ENCODE results near the gene CYB561D2.

Gene CYB561D2

GRCh38 chr3:50318615-50319014, 32.0 kb upstream of the CYB561D2 start:
- Histone ChIP-seq H3K27me3 (ENCODE audit: low read depth, low read length) (no peaks in the 10 kb centered on the region), H3K27ac (ENCODE audit: low read length) (no peak overlapping the region), H3K9me3 (ENCODE audit: control insufficient read depth in 1 of 2, low read length in 2 of 2) (no peaks in the 10 kb centered on the region), H3K4me1 (ENCODE audit: control insufficient read depth in 1 of 2, insufficient read depth in 2 of 2, low read length in 2 of 2) (peaks cover 19 to 51% of the 10 kb centered on the region in 2 donors), H3K4me3 (ENCODE audit: low read depth in 1 of 2, low read length in 2 of 2) (peak overlapping the region; percentile 30 to 87), H3K36me3 (ENCODE audit: control insufficient read depth in 1 of 2, insufficient read depth in 2 of 2, low read length in 2 of 2) (peaks cover 14 to 17% of the 10 kb centered on the region in 2 donors)

DNA sequence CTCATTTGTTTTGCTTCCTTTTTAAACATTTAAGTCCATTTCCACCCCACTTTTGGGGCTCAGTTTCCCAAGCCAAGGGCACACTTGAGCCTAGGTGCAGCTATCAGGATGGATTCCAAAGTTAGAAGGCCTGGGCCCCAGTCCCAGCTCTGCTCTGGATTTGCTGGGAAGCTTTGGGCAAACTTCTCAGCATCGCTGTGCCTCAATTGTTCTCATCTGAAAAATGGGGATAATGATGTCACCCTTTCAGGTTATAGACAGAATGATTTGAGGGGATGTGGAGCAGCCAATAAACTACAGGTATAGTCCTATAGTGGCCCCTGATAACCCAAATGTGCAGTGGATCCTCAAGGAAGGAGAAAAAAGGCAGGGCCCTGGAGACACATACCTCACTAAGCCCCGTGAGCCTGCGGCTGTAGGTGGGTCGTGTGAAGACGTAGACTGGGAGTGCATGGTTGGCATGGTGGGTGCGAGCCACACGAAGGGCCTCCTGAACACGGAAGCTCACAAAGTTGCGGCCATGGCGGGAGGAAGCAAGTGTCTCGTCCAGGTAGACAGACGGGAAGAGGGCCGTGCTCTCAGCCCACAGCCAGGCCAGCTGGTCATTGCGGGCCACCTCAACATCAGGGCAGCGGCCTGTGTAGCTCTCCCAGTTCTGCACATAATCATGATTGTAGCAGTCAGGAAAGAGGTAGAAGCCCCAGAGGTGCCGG, 31.3 kb upstream of the CYB561D2 start:
- Histone ChIP-seq H3K9me3 (ENCODE audit: control insufficient read depth in 1 of 2, low read length in 2 of 2) (no peaks in the 10 kb centered on the region), H3K27me3 (ENCODE audit: low read depth, low read length) (no peaks in the 10 kb centered on the region), H3K36me3 (ENCODE audit: control insufficient read depth in 1 of 2, insufficient read depth in 2 of 2, low read length in 2 of 2) (peaks cover 14 to 17% of the 10 kb centered on the region in 2 donors), H3K27ac (ENCODE audit: low read length) (no peak overlapping the region), H3K4me1 (ENCODE audit: control insufficient read depth in 1 of 2, insufficient read depth in 2 of 2, low read length in 2 of 2) (peaks cover 21 to 58% of the 10 kb centered on the region in 2 donors), H3K4me3 (ENCODE audit: low read depth in 1 of 2, low read length in 2 of 2) (peak overlapping the region; percentile 30 to 87)

DNA sequence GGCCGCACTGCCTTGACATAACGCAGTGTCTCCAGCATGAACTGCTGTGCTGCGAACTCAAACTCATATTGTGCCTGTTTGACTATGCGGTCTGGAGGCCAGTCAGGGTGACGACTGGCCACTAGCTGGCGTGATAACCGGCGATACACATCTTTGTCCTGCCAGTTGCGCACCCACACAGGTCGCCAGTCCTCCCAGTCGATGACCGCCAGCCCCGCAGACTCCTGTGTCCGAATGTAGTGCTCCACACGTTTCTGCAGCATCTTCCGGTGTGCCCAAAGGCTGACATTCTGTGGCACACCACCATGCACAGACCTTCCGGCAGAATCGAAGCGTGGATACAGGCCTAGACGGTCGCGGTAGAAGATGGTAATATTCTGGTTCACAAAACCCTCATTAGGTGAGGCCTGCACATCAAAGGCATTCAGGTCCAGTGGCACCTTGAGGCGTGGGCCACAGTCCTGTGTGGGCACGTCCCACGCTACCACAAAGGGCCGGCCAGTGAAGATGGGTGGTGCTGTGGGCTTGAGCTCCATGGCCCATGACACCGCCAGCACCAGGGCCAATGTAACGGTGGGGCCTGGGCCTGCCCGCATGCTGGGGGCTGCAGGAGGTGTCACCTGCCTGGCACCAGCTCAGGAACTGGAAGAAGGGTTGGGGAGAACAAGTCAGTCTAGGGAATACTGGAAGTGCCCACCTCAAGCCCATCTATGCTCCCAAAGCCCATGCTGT, 30.6 kb upstream of the CYB561D2 start:
- Histone ChIP-seq H3K9me3 (ENCODE audit: control insufficient read depth in 1 of 2, low read length in 2 of 2) (no peaks in the 10 kb centered on the region), H3K4me3 (ENCODE audit: low read depth in 1 of 2, low read length in 2 of 2) (peak overlapping the region; percentile 87 to 95), H3K27me3 (ENCODE audit: low read depth, low read length) (no peaks in the 10 kb centered on the region), H3K36me3 (ENCODE audit: control insufficient read depth in 1 of 2, insufficient read depth in 2 of 2, low read length in 2 of 2) (peaks cover 16 to 17% of the 10 kb centered on the region in 2 donors), H3K4me1 (ENCODE audit: control insufficient read depth in 1 of 2, insufficient read depth in 2 of 2, low read length in 2 of 2) (peaks cover 23 to 65% of the 10 kb centered on the region in 2 donors), H3K27ac (ENCODE audit: low read length) (peak overlapping the region; percentile 91)

DNA sequence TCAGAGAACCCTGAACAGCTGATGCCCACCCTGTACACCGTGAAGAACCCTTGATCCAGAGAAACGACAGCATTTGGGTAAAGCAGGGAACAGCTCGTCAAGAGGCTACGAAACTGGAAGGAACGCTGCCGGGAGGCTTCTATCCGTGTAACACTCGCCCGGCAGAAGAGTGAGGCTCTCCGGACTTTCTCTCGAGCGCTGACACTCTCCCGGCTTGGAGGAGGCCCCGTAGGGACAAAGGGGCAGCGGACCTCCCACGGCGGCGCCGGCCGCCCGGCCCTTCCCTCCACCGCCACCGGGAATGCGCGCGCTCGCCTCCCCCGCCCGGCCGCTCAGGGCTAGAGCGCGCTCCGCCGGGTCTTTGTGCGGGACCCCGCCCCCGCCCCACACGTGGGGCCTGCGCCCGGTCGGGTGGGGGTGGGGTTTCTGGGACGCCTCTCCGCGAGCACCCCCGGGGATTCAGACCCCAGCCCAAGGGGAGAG, 29.8 kb upstream of the CYB561D2 start:
- peaks cover 23 to 66% of the 10 kb centered on the region in 2 donors for H3K4me1 ChIP-seq (ENCODE audit: control insufficient read depth in 1 of 2, insufficient read depth in 2 of 2, low read length in 2 of 2)
- no peaks in the 10 kb centered on the region for H3K9me3 ChIP-seq (ENCODE audit: control insufficient read depth in 1 of 2, low read length in 2 of 2)
- H3K36me3 ChIP-seq (ENCODE audit: control insufficient read depth in 1 of 2, insufficient read depth in 2 of 2, low read length in 2 of 2), result peaks cover 14 to 21% of the 10 kb centered on the region in 2 donors
- peak overlapping the region; percentile 87 to 95 for H3K4me3 ChIP-seq (ENCODE audit: low read depth in 1 of 2, low read length in 2 of 2)
- H3K27me3 ChIP-seq (ENCODE audit: low read depth, low read length), result no peaks in the 10 kb centered on the region
- peak overlapping the region; percentile 91 for H3K27ac ChIP-seq (ENCODE audit: low read length)

DNA sequence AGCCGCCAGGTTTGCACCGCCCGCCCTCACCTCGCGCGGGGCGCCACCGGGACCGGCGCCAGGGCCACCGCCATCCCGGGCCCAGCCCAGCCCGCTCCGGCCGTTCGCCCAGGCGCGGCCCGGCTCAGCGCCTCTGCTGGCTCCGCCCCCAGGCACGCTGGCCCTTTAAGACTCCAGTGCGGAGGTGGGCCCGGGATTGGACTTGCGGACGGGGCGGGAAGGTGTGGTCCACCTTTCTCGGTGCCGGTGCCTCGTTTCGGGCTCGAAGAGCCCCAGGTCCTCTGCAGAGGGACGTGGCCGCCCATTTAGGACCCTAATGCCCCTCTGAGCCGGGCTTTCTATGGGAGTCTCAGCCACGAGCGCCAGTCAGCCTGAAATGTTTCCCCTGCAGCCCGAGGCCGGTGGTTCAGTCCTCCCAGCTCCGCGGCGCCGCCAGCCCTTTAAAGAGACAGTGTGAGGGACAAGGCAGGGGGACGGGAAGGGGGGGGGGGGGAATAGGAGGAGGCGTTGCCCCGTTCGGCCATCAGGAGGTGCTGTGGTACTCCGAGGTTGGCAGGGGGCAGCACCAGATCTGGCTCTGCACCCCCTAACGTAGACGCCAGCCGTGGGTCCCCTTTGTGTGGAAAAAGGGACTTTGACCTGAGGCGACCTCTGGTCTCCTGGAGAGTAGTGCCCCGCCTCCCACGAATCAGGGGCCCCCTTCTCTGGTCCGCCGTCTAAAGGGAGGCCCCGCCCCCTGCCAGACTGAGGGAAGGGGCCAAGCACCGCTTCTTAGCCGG, 29.1 kb upstream of the CYB561D2 start:
- H3K27ac ChIP-seq (ENCODE audit: low read length), result peak overlapping the region; percentile 91
- H3K9me3 ChIP-seq (ENCODE audit: control insufficient read depth in 1 of 2, low read length in 2 of 2), result no peaks in the 10 kb centered on the region
- peak overlapping the region; percentile 87 to 95 for H3K4me3 ChIP-seq (ENCODE audit: low read depth in 1 of 2, low read length in 2 of 2)
- H3K36me3 ChIP-seq (ENCODE audit: control insufficient read depth in 1 of 2, insufficient read depth in 2 of 2, low read length in 2 of 2), result peaks cover 14 to 28% of the 10 kb centered on the region in 2 donors
- H3K27me3 ChIP-seq (ENCODE audit: low read depth, low read length), result no peaks in the 10 kb centered on the region
- H3K4me1 ChIP-seq (ENCODE audit: control insufficient read depth in 1 of 2, insufficient read depth in 2 of 2, low read length in 2 of 2), result peaks cover 23 to 67% of the 10 kb centered on the region in 2 donors

GRCh38 chr3:50322115-50322385, 28.6 kb upstream of the CYB561D2 start:
- Histone ChIP-seq H3K4me3 (ENCODE audit: low read depth in 1 of 2, low read length in 2 of 2) (peak overlapping the region; percentile 87 to 95), H3K36me3 (ENCODE audit: control insufficient read depth in 1 of 2, insufficient read depth in 2 of 2, low read length in 2 of 2) (peaks cover 14 to 28% of the 10 kb centered on the region in 2 donors), H3K9me3 (ENCODE audit: control insufficient read depth in 1 of 2, low read length in 2 of 2) (no peaks in the 10 kb centered on the region), H3K27me3 (ENCODE audit: low read depth, low read length) (no peaks in the 10 kb centered on the region), H3K27ac (ENCODE audit: low read length) (peak overlapping the region; percentile 91), H3K4me1 (ENCODE audit: control insufficient read depth in 1 of 2, insufficient read depth in 2 of 2, low read length in 2 of 2) (peaks cover 25 to 71% of the 10 kb centered on the region in 2 donors)

DNA sequence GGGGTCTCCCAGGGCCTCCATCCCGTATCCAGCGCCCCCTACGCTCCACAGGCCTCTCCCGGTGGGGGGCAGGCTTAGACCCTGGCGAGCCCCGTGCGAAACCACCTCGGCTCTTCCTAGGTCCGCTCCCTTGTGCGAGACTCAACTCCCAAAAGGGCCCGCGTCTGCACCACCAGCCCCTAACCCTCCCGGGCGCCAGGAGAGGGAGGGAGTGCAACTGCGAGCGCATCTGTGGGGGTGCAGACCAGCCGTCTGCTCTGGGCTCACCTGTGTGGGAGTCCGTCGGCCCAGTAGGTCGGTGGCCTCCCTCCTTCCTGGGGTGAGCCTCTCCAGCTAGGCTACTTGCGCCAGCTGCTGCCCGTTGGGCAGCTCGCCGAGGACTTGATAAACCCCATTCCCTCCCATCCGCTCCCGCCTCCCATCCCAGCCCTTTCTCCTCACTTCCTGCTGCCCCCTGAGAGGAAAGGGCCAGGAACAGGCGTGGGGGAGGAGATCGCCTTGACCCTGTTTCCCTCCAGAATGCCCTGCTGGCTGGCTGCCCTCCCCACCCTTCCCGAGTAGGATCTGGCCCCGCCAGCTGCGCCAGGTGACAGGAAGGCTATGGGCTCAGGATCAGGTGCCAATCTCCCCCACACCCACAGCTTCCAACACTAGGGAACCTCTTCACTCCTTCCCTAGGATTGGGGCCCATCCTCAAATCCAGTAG, 28.1 kb upstream of the CYB561D2 start, which contains the start of gene HYAL2:
HYAL2 (minus strand) TSS at position 360 of the 706 bp plus-strand sequence. CDS start 2,256 bp downstream, outside the sequence.
- Histone ChIP-seq H3K27ac (ENCODE audit: low read length) (peak within 1 kb of the TSS; percentile 91), H3K9me3 (ENCODE audit: control insufficient read depth in 1 of 2, low read length in 2 of 2) (no peaks in the 10 kb centered on the region), H3K36me3 (ENCODE audit: control insufficient read depth in 1 of 2, insufficient read depth in 2 of 2, low read length in 2 of 2) (peaks cover 14 to 28% of the 10 kb centered on the region in 2 donors), H3K4me3 (ENCODE audit: low read depth in 1 of 2, low read length in 2 of 2) (peak within 1 kb of the TSS; percentile 87 to 95), H3K4me1 (ENCODE audit: control insufficient read depth in 1 of 2, insufficient read depth in 2 of 2, low read length in 2 of 2) (peaks cover 30 to 71% of the 10 kb centered on the region in 2 donors), H3K27me3 (ENCODE audit: low read depth, low read length) (no peaks in the 10 kb centered on the region)

- peaks cover 26 to 68% of the 10 kb centered on the region in 2 donors for H3K4me1 ChIP-seq (ENCODE audit: control insufficient read depth in 1 of 2, insufficient read depth in 2 of 2, low read length in 2 of 2)
- peak overlapping the region; percentile 91 for H3K27ac ChIP-seq (ENCODE audit: low read length)
- H3K36me3 ChIP-seq (ENCODE audit: control insufficient read depth in 1 of 2, insufficient read depth in 2 of 2, low read length in 2 of 2), result peaks cover 13 to 28% of the 10 kb centered on the region in 2 donors
- H3K4me3 ChIP-seq (ENCODE audit: low read depth in 1 of 2, low read length in 2 of 2), result no peak overlapping the region
- H3K9me3 ChIP-seq (ENCODE audit: control insufficient read depth in 1 of 2, low read length in 2 of 2), result no peaks in the 10 kb centered on the region
- H3K27me3 ChIP-seq (ENCODE audit: low read depth, low read length), result no peaks in the 10 kb centered on the region
These were observed 27.5 kb upstream of the CYB561D2 start for GRCh38 chr3:50323092-50323600.

GRCh38 chr3:50323614-50324199, 27.0 kb upstream of the CYB561D2 start:
- Histone ChIP-seq H3K4me1 (ENCODE audit: control insufficient read depth in 1 of 2, insufficient read depth in 2 of 2, low read length in 2 of 2) (peaks cover 27 to 66% of the 10 kb centered on the region in 2 donors), H3K9me3 (ENCODE audit: control insufficient read depth in 1 of 2, low read length in 2 of 2) (no peaks in the 10 kb centered on the region), H3K4me3 (ENCODE audit: low read depth in 1 of 2, low read length in 2 of 2) (no peak overlapping the region), H3K27ac (ENCODE audit: low read length) (peak overlapping the region; percentile 91), H3K36me3 (ENCODE audit: control insufficient read depth in 1 of 2, insufficient read depth in 2 of 2, low read length in 2 of 2) (peaks cover 9 to 22% of the 10 kb centered on the region in 2 donors), H3K27me3 (ENCODE audit: low read depth, low read length) (no peaks in the 10 kb centered on the region)

DNA sequence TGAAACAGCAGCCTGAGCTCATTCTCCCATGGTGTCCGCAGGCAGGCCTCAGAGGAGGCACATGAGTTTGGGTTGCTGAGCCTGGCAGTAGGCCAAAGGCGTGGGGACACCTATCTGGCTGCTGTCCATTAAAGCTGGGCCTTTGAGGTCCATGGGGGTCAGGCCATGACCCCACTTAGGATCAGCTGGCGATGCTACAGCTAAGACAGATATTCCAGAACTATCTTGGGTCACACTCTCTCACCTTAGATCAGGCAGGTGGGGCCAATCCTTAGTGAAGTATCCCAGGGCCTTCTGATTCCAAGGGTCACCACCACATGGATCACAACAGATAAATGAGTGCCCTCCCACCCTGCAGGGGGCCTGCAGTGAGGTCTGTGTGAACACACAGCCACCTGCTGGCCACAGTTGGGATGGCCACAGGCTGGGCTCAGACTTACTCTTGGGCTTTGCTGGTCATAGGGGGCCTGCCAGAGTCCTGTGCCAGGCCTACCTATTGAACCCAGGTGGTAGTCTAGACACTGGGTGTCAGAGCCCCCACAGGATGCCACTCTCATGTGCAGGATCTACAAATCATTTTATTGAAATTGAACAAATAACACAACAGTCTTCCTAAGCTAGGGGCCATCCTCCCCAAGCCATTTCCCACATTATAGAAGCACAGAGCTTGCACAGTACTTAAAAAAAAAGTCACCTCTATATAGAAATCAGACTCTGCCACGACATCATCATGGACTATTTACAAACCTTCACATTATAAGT, 26.1 kb upstream of the CYB561D2 start:
- Histone ChIP-seq H3K4me1 (ENCODE audit: control insufficient read depth in 1 of 2, insufficient read depth in 2 of 2, low read length in 2 of 2) (peaks cover 22 to 59% of the 10 kb centered on the region in 2 donors), H3K36me3 (ENCODE audit: control insufficient read depth in 1 of 2, insufficient read depth in 2 of 2, low read length in 2 of 2) (peaks cover 5 to 17% of the 10 kb centered on the region in 2 donors), H3K4me3 (ENCODE audit: low read depth in 1 of 2, low read length in 2 of 2) (no peak overlapping the region), H3K9me3 (ENCODE audit: control insufficient read depth in 1 of 2, low read length in 2 of 2) (no peaks in the 10 kb centered on the region), H3K27me3 (ENCODE audit: low read depth, low read length) (no peaks in the 10 kb centered on the region), H3K27ac (ENCODE audit: low read length) (peak overlapping the region; percentile 46)
